AG04450 (cell line): Measurements from ENCODE around the gene ARHGEF5. TPM values are rescaled to one million over a fixed set of nuclear protein-coding genes. Genes with fewer than 3 reads are reported as not detected.
"Not testable (repeated sequence)": the region's sequence is repeated elsewhere in the genome, so short reads cannot be mapped to it uniquely, and the experiment has no call there.

Source experiments
- CTCF ChIA-PET: fragments of 300-600, 350-600 bp; formaldehyde crosslinking; extraction: SDS; loops from one replicate; lab custom pipeline; 2022; ENCODE audit warnings: antibody characterized with exemption, inconsistent platforms; lab: Charles Lee
- POLR2A ChIA-PET: fragments of 350-600 bp; formaldehyde crosslinking; extraction: SDS; loops from one replicate; lab custom pipeline; 2021; ENCODE audit warnings: antibody characterized with exemption, inconsistent platforms; lab: Yijun Ruan, JAX
- DNase-seq: peaks from one replicate; pipeline ENCODE4 v3.0.0-alpha.2; 2011; ENCODE audit warnings: low read depth, low spot score
- H3K27ac ChIP-seq: one replicate; pipeline ENCODE4 v1.5.1; 2012; ENCODE audit warnings: low read depth, low read length, control low read depth
- H3K27me3 ChIP-seq: one replicate; pipeline ENCODE4 v1.6.0; 2012; ENCODE audit warnings: low read length; ENCODE audit not compliant: control insufficient read depth, insufficient read depth
- H3K4me3 ChIP-seq: 2 replicates; pipeline ENCODE4 v1.5.1; 2011; ENCODE audit warnings: mild to moderate bottlenecking, low read depth, low read length, control low read depth
- H3K9me3 ChIP-seq: 2 replicates; pipeline ENCODE4 v1.5.1; 2012; ENCODE audit warnings: low read length; ENCODE audit not compliant: control insufficient read depth, insufficient read depth
- CTCF ChIP-seq: IDR thresholded peaks from 2 replicates; pipeline ENCODE4 v1.5.1; 2011; ENCODE audit warnings: low read depth, low read length, control low read depth, inconsistent platforms
- polyA plus RNA-seq: library from polyadenylated mRNA; depleted of rRNA; stranded (reverse); fragments of >200 nt; gene quantifications from 2 replicates; pipeline ENCODE4 v1.2.3, GENCODE V29; 2011

The ARHGEF5 gene
- polyA plus RNA-seq, 1 experiment, result 0.47 TPM

GRCh38 chr7:144331996-144332288 lies 23.3 kb upstream of the ARHGEF5 start:
- H3K4me3 ChIP-seq, DNase-seq, H3K9me3 ChIP-seq, H3K27me3 ChIP-seq, POLR2A ChIA-PET, CTCF ChIA-PET, H3K27ac ChIP-seq: not testable (repeated sequence)

- H3K9me3 ChIP-seq, H3K27me3 ChIP-seq, POLR2A ChIA-PET, H3K4me3 ChIP-seq, H3K27ac ChIP-seq, CTCF ChIA-PET, DNase-seq: not testable (repeated sequence)
These were observed 6.6 kb upstream of the ARHGEF5 start for GRCh38 chr7:144348625-144349024.

- H3K27ac ChIP-seq, H3K4me3 ChIP-seq, DNase-seq, H3K9me3 ChIP-seq, CTCF ChIA-PET, POLR2A ChIA-PET, H3K27me3 ChIP-seq: not testable (repeated sequence)
These were observed 3.5 kb upstream of the ARHGEF5 start for GRCh38 chr7:144351667-144352066.

- H3K9me3 ChIP-seq, H3K4me3 ChIP-seq, H3K27ac ChIP-seq, DNase-seq, H3K27me3 ChIP-seq, CTCF ChIA-PET, POLR2A ChIA-PET: not testable (repeated sequence)
These were observed 983 bp downstream of the ARHGEF5 start for GRCh38 chr7:144356185-144356584.

GRCh38 chr7:144356860-144357259 lies 1.7 kb downstream of the ARHGEF5 start:
- DNase-seq, H3K27ac ChIP-seq, H3K27me3 ChIP-seq, H3K9me3 ChIP-seq, CTCF ChIA-PET, H3K4me3 ChIP-seq, POLR2A ChIA-PET: not testable (repeated sequence)

GRCh38 chr7:144362061-144362460 lies 6.9 kb downstream of the ARHGEF5 start:
- POLR2A ChIA-PET, CTCF ChIA-PET: not testable (repeated sequence)

GRCh38 chr7:144365523-144365922 lies 10.3 kb downstream of the ARHGEF5 start:
- H3K4me3 ChIP-seq, POLR2A ChIA-PET, H3K27ac ChIP-seq, H3K9me3 ChIP-seq, DNase-seq, CTCF ChIA-PET, H3K27me3 ChIP-seq: not testable (repeated sequence)

More at GRCh38 chr7:144362061-144362460, 6.9 kb downstream of the ARHGEF5 start:
- not testable (repeated sequence) for H3K27me3 ChIP-seq, H3K4me3 ChIP-seq, DNase-seq, H3K9me3 ChIP-seq, H3K27ac ChIP-seq

- DNase-seq, H3K27me3 ChIP-seq, H3K27ac ChIP-seq, H3K4me3 ChIP-seq, CTCF ChIA-PET, H3K9me3 ChIP-seq, POLR2A ChIA-PET: not testable (repeated sequence)
These were observed 12.0 kb downstream of the ARHGEF5 start for GRCh38 chr7:144367250-144367649.

- DNase-seq, POLR2A ChIA-PET, H3K9me3 ChIP-seq, H3K27me3 ChIP-seq, H3K27ac ChIP-seq, CTCF ChIA-PET, H3K4me3 ChIP-seq: not testable (repeated sequence)
These were observed 14.0 kb downstream of the ARHGEF5 start for GRCh38 chr7:144369221-144369620.

- ChIA-PET POLR2A (no interaction called here), CTCF (no interaction called here)
- TF ChIP-seq CTCF, result no peak
- no peaks in the 10 kb centered on the region for H3K27me3 ChIP-seq
- no peak overlapping the region for H3K4me3 ChIP-seq
- no peak overlapping the region for H3K27ac ChIP-seq
- no peak for DNase-seq
- H3K9me3 ChIP-seq, result peaks cover 11% of the 10 kb centered on the region
These were observed 23.4 kb downstream of the ARHGEF5 start for GRCh38 chr7:144378651-144379050.
